ENCODE results near the gene GPATCH2. TPM values are rescaled to one million over a fixed set of nuclear protein-coding genes. Genes with fewer than 3 reads are reported as not detected.
"Not testable (repeated sequence)": the region's sequence is repeated elsewhere in the genome, so short reads cannot be mapped to it uniquely, and the experiment has no call there.

GPATCH2 gene
- 23.8 TPM for total RNA-seq

- peak; percentile 96 for DNase-seq
Measured at GRCh38 chr1:217630711-217631591, at the start of gene GPATCH2, which contains the start of gene SPATA17. TSS of gene GPATCH2 (minus strand) at chr1:217631090. CDS start at chr1:217630971, 119 bp downstream. TSS of gene SPATA17 (plus strand) at chr1:217631344. CDS start at chr1:217631379, 35 bp downstream.

GRCh38 chr1:217674028-217674729, 43.3 kb upstream of the GPATCH2 start:
- DNase-seq, result no peak

GRCh38 chr1:217673387-217673786, 42.5 kb upstream of the GPATCH2 start:
- no peak for DNase-seq

GRCh38 chr1:217668351-217668940, 37.6 kb upstream of the GPATCH2 start:
- no peak for DNase-seq

GRCh38 chr1:217661407-217661806, 30.5 kb upstream of the GPATCH2 start:
- DNase-seq, result no peak

- DNase-seq, result no peak
Measured at GRCh38 chr1:217660353-217661062, 29.6 kb upstream of the GPATCH2 start.

- DNase-seq, result no peak
Measured at GRCh38 chr1:217650674-217651073, 19.8 kb upstream of the GPATCH2 start.

GRCh38 chr1:217647791-217648190, 16.9 kb upstream of the GPATCH2 start:
- DNase-seq, result no peak

GRCh38 chr1:217642455-217642854, 11.6 kb upstream of the GPATCH2 start:
- no peak for DNase-seq

GRCh38 chr1:217627431-217627830, 3.5 kb downstream of the GPATCH2 start:
- DNase-seq, result no peak

- DNase-seq, result no peak
Measured at GRCh38 chr1:217626321-217626720, 4.6 kb downstream of the GPATCH2 start.

GRCh38 chr1:217622042-217622441, 8.8 kb downstream of the GPATCH2 start:
- DNase-seq, result no peak

GRCh38 chr1:217620814-217621213, 10.1 kb downstream of the GPATCH2 start:
- no peak for DNase-seq

GRCh38 chr1:217617126-217617525, 13.8 kb downstream of the GPATCH2 start:
- no peak for DNase-seq

- DNase-seq, result no peak
Measured at GRCh38 chr1:217614200-217614712, 16.6 kb downstream of the GPATCH2 start.

- DNase-seq, result no peak
Measured at GRCh38 chr1:217605390-217605789, 25.5 kb downstream of the GPATCH2 start.

GRCh38 chr1:217602380-217602779, 28.5 kb downstream of the GPATCH2 start:
- DNase-seq, result no peak

- no peak for DNase-seq
Measured at GRCh38 chr1:217599154-217599553, 31.7 kb downstream of the GPATCH2 start.

- no peak for DNase-seq
Measured at GRCh38 chr1:217590598-217590997, 40.3 kb downstream of the GPATCH2 start.

GRCh38 chr1:217586586-217586985, 44.3 kb downstream of the GPATCH2 start:
- DNase-seq, result no peak

- DNase-seq, result no peak
Measured at GRCh38 chr1:217585577-217585976, 45.3 kb downstream of the GPATCH2 start.

- not testable (repeated sequence) for DNase-seq
Measured at GRCh38 chr1:217584286-217584811, 46.5 kb downstream of the GPATCH2 start.
